ENCODE data around the gene RNF113B.

RNF113B gene

GRCh38 chr13:98173431-98174152 is 3.5 kb downstream of the RNF113B start:
- no peak for DNase-seq (ENCODE audit: low read depth)

- no peak for DNase-seq (ENCODE audit: low read depth)
Measured at GRCh38 chr13:98172590-98173422, 4.3 kb downstream of the RNF113B start.

- no peak for DNase-seq (ENCODE audit: low read depth)
Measured at GRCh38 chr13:98171900-98172589, 5.0 kb downstream of the RNF113B start.

- DNase-seq (ENCODE audit: low read depth) = no peak
Measured at GRCh38 chr13:98169331-98169730, 7.7 kb downstream of the RNF113B start.

- DNase-seq (ENCODE audit: low read depth) = no peak
Measured at GRCh38 chr13:98162935-98163334, 14.1 kb downstream of the RNF113B start.

GRCh38 chr13:98158172-98158899 is 18.7 kb downstream of the RNF113B start:
- no peak for DNase-seq (ENCODE audit: low read depth)

- no peak for DNase-seq (ENCODE audit: low read depth)
Measured at GRCh38 chr13:98157609-98158008, 19.5 kb downstream of the RNF113B start.

- DNase-seq (ENCODE audit: low read depth) = no peak
Measured at GRCh38 chr13:98157188-98157587, 19.9 kb downstream of the RNF113B start.

GRCh38 chr13:98156259-98156658 is 20.8 kb downstream of the RNF113B start:
- no peak for DNase-seq (ENCODE audit: low read depth)

GRCh38 chr13:98155475-98156109 is 21.5 kb downstream of the RNF113B start:
- no peak for DNase-seq (ENCODE audit: low read depth)

- DNase-seq (ENCODE audit: low read depth) = no peak
Measured at GRCh38 chr13:98150832-98151479, 26.1 kb downstream of the RNF113B start.

- no peak for DNase-seq (ENCODE audit: low read depth)
Measured at GRCh38 chr13:98147521-98147920, 29.5 kb downstream of the RNF113B start.

- DNase-seq (ENCODE audit: low read depth) = no peak
Measured at GRCh38 chr13:98144801-98145350, 32.2 kb downstream of the RNF113B start.

- no peak for DNase-seq (ENCODE audit: low read depth)
Measured at GRCh38 chr13:98144027-98144741, 32.9 kb downstream of the RNF113B start.

- DNase-seq (ENCODE audit: low read depth) = no peak
Measured at GRCh38 chr13:98143601-98144026, 33.5 kb downstream of the RNF113B start.

- no peak for DNase-seq (ENCODE audit: low read depth)
Measured at GRCh38 chr13:98143157-98143553, 33.9 kb downstream of the RNF113B start.

- no peak for DNase-seq (ENCODE audit: low read depth)
Measured at GRCh38 chr13:98142380-98143156, 34.5 kb downstream of the RNF113B start, which contains the start of gene FARP1. TSS of gene FARP1 (plus strand) at chr13:98143094. CDS start at chr13:98213243, 70,149 bp downstream.

- DNase-seq (ENCODE audit: low read depth) = no peak
Measured at GRCh38 chr13:98141509-98142379, 35.3 kb downstream of the RNF113B start.
